IMR-90 (cell line): ENCODE data around the gene MBOAT2. TPM values are rescaled to one million over a fixed set of nuclear protein-coding genes. Genes with fewer than 3 reads are reported as not detected.

Experiments used
- ATAC-seq: fragments of 200-7000 bp; cut with Tn5 transposase; 2 replicates; pipeline ENCODE4 v1.9.1; 2020; ENCODE audit warnings: low read depth, mild to moderate bottlenecking, moderate library complexity
- BruUV-seq: library from RNA; stranded (reverse); fragments of 400-500 nt; replicated peaks from 2 replicates; lab custom pipeline; 2021; lab: Mats Ljungman, UMichigan
- CTCF ChIA-PET: fragments of 300-600 bp; formaldehyde crosslinking; extraction: SDS; loops from one replicate; lab custom pipeline; 2021; ENCODE audit warnings: antibody characterized with exemption; lab: Yijun Ruan, JAX
- POLR2A ChIA-PET: fragments of 300-600 bp; sonication (Branson Sonifier 250); formaldehyde crosslinking; loops from one replicate; lab custom pipeline; 2022; ENCODE audit warnings: antibody characterized with exemption; ENCODE audit not compliant: unreplicated experiment; lab: Charles Lee
- DNase-seq: peaks from one replicate; pipeline ENCODE4 v3.0.0; 2013
- H2AFZ ChIP-seq: replicated peaks from 2 replicates; pipeline ENCODE3; 2013; ENCODE audit warnings: low read length, mild to moderate bottlenecking; ENCODE audit not compliant: poor library complexity
- H2AK5ac ChIP-seq: 2 replicates; pipeline ENCODE4 v1.6.1; 2013; ENCODE audit warnings: low read depth, low read length, inconsistent platforms
- H2AK9ac ChIP-seq: replicated peaks from 2 replicates; pipeline ENCODE3; 2013; ENCODE audit warnings: mild to moderate bottlenecking, low read depth, low read length, moderate library complexity; ENCODE audit not compliant: poor library complexity
- H2BK120ac ChIP-seq: 2 replicates; pipeline ENCODE4 v1.6.1; 2013; ENCODE audit warnings: low read depth, low read length, inconsistent platforms
- H2BK15ac ChIP-seq: 3 replicates; pipeline ENCODE4 v1.6.1; 2013; ENCODE audit warnings: low read depth, low read length, inconsistent platforms
- H2BK20ac ChIP-seq: 2 replicates; pipeline ENCODE4 v1.6.1; 2013; ENCODE audit warnings: low read depth, mild to moderate bottlenecking, inconsistent platforms, low read length, moderate library complexity
- H2BK5ac ChIP-seq: 2 replicates; pipeline ENCODE4 v1.6.1; 2013; ENCODE audit warnings: mild to moderate bottlenecking, low read depth, low read length, inconsistent platforms; ENCODE audit not compliant: poor library complexity, severe bottlenecking
- H3K14ac ChIP-seq: replicated peaks from 2 replicates; pipeline ENCODE4 v1.6.1; 2013; ENCODE audit warnings: low read depth, low read length, inconsistent platforms
- H3K18ac ChIP-seq: 2 replicates; pipeline ENCODE4 v1.6.1; 2013; ENCODE audit warnings: low read depth, low read length, control low read depth
- H3K23ac ChIP-seq: 2 replicates; pipeline ENCODE4 v1.6.1; 2013; ENCODE audit warnings: low read depth, low read length, inconsistent platforms
- H3K27ac ChIP-seq: 2 replicates; pipeline ENCODE4 v1.5.1; 2013; ENCODE audit warnings: mild to moderate bottlenecking, control low read depth, low read length; ENCODE audit not compliant: insufficient read depth
- H3K27me3 ChIP-seq: 2 replicates; pipeline ENCODE4 v1.6.1; 2013; ENCODE audit warnings: low read length; ENCODE audit not compliant: control insufficient read depth, insufficient read depth
- H3K36me3 ChIP-seq: 2 replicates; pipeline ENCODE4 v1.6.1; 2013; ENCODE audit warnings: low read length, mixed read lengths; ENCODE audit not compliant: control insufficient read depth, insufficient read depth
- H3K4ac ChIP-seq: 2 replicates; pipeline ENCODE4 v1.6.1; 2013; ENCODE audit warnings: low read depth, low read length, inconsistent platforms
- H3K4me1 ChIP-seq: 2 replicates; pipeline ENCODE4 v1.6.1; 2013; ENCODE audit warnings: low read length, mixed read lengths; ENCODE audit not compliant: control insufficient read depth, insufficient read depth
- H3K4me2 ChIP-seq: 2 replicates; pipeline ENCODE4 v1.6.1; 2013; ENCODE audit warnings: low read depth, mild to moderate bottlenecking, control low read depth, low read length, moderate library complexity
- H3K4me3 ChIP-seq: 2 replicates; pipeline ENCODE4 v1.5.1; 2013; ENCODE audit warnings: low read depth, mild to moderate bottlenecking, control low read depth, low read length, moderate library complexity; ENCODE audit not compliant: insufficient read depth
- H3K56ac ChIP-seq: 2 replicates; pipeline ENCODE4 v1.6.1; 2013; ENCODE audit warnings: low read length, inconsistent platforms; ENCODE audit not compliant: insufficient read depth; ENCODE audit errors: extremely low read depth
- H3K79me1 ChIP-seq, 2 experiments: 2 replicates each; pipeline ENCODE4 v1.6.1; 2013; ENCODE audit warnings: low read length in 2 of 2, inconsistent platforms in 1 of 2, low read depth in 1 of 2
- H3K9ac ChIP-seq: 2 replicates; pipeline ENCODE4 v1.6.1; 2013; ENCODE audit warnings: low read depth, low read length, control low read depth
- H3K9me1 ChIP-seq: 2 replicates; pipeline ENCODE4 v1.6.1; 2013; ENCODE audit warnings: low read length, inconsistent platforms; ENCODE audit not compliant: insufficient read depth
- H3K9me3 ChIP-seq: 2 replicates; pipeline ENCODE4 v1.6.1; 2013; ENCODE audit warnings: low read length; ENCODE audit not compliant: control insufficient read depth, insufficient read depth
- H4K20me1 ChIP-seq: 2 replicates; pipeline ENCODE4 v1.6.1; 2013; ENCODE audit warnings: low read length, inconsistent platforms; ENCODE audit not compliant: insufficient read depth
- H4K5ac ChIP-seq: 2 replicates; pipeline ENCODE4 v1.6.1; 2013; ENCODE audit warnings: mild to moderate bottlenecking, low read depth, low read length, control low read depth
- H4K8ac ChIP-seq, 2 experiments: 2 replicates each; pipeline ENCODE4 v1.6.1; 2013; ENCODE audit warnings: low read depth in 2 of 2, low read length in 2 of 2, control low read depth in 1 of 2, inconsistent platforms in 1 of 2
- H4K91ac ChIP-seq: 2 replicates; pipeline ENCODE4 v1.6.1; 2013; ENCODE audit warnings: low read depth, low read length, inconsistent platforms; ENCODE audit not compliant: insufficient read depth
- CHD1 ChIP-seq: IDR thresholded peaks from 2 replicates; pipeline ENCODE4 v1.6.1; 2012; ENCODE audit warnings: low read depth, low read length, improper control_type of control experiment
- MAZ ChIP-seq: IDR thresholded peaks from 2 replicates; pipeline ENCODE4 v1.6.1; 2012; ENCODE audit warnings: low read depth, mild to moderate bottlenecking, low read length, improper control_type of control experiment, moderate library complexity, borderline replicate concordance
- NFE2L2 ChIP-seq: fragments of 150-350 bp; IDR thresholded peaks from 2 replicates; pipeline ENCODE4 v1.6.1; 2016; ENCODE audit warnings: low read depth, mild to moderate bottlenecking, low read length
- WGBS, 2 experiments: methylation state at CpG; one replicate each; pipeline versions ENCODE4 v1.1.5 to v1.1.7; 2013; ENCODE audit warnings: missing lambda C conversion rate in 2 of 2; ENCODE audit not compliant: insufficient read length in 1 of 2; ENCODE audit errors: extremely low coverage in 2 of 2; 5-methylcytosine and 5-hydroxymethylcytosine counted together
- dilution Hi-C: fragments of 300-500 bp; cut with HindIII; formaldehyde crosslinking; loops from one replicate; pipeline ENCODE4 v1.14.3; 2018; ENCODE audit warnings: low sequenced_read_pairs; ENCODE audit not compliant: unreplicated experiment
- in situ Hi-C: fragments of 300-500 bp; cut with MboI; formaldehyde crosslinking; loops from 3 replicates; pipeline ENCODE4 v1.14.3; 2019; ENCODE audit warnings: low sequenced_read_pairs, inconsistent platforms, mixed read lengths
- intact Hi-C: fragments of 100-400 bp; cut with micrococcal nuclease; formaldehyde crosslinking; loops from 2 replicates; pipeline ENCODE4 v1.10.0; 2022
- polyA plus RNA-seq, 3 experiments: library from polyadenylated mRNA; depleted of rRNA; stranded (reverse); fragments of >200 nt; gene quantifications; 2 replicates each; pipeline ENCODE4 v1.2.3, GENCODE V29; 2012; ENCODE audit warnings: low replicate concordance in 1 of 3
- total RNA-seq: library from RNA; depleted of rRNA; stranded (reverse); fragments of >200 nt; gene quantifications from 2 replicates; pipeline ENCODE4 v1.2.3, GENCODE V29; 2012

MBOAT2 gene
- total and polyA plus RNA-seq, 2 of the 4 experiments (the other 2 are of a cell fraction) = 33.9 to 102 TPM

DNA sequence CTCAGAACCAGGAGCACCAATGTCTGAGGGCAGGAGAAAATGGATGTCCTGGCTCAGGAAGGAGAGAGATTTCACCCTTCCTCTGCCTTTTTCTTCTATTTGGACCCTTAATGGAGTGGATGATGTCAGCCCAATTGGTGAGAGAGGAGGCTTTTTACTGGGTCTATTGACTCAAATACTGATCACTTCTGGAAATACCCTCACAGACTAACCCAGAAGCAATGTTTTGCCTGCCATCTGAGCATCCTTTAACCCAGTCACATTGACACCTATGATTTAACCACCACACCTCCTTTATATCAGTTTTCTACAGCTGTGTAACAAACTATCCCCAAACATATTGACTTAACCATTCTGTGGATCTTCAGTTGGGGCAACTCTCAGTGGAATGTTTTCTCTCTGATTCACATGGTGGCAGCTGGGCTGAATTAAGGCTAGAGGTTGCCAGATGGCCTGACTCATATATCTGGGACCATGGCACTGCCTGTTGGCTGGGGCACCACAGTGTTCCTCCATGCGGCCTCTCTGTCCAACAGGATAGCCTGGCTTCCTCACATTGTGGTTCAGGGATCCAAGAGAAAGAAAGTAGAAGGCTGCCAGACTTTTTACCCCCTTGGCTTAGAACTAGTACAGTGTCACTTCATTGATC lies 18.2 kb upstream of the MBOAT2 start:
- intact Hi-C loops (no loop called here), in situ Hi-C loops (no loop called here), dilution Hi-C loops (no loop called here)
- Histone ChIP-seq H3K14ac (no peak overlapping the region), H4K8ac (no peak overlapping the region), H3K9me1 (no peaks in the 10 kb centered on the region), H4K5ac (no peak overlapping the region), H3K27ac (no peak overlapping the region), H3K18ac (no peak overlapping the region), H2AK9ac (no peak overlapping the region), H3K4ac (no peak overlapping the region), H2BK5ac (no peak overlapping the region), H3K9me3 (no peaks in the 10 kb centered on the region), H2BK15ac (no peak overlapping the region; the same call in 2 of the 3 replicates), H2AFZ (no peak overlapping the region), H3K36me3 (no peaks in the 10 kb centered on the region), H3K79me1 (no peaks in the 10 kb centered on the region), H3K4me3 (no peak overlapping the region), H3K23ac (no peak overlapping the region), H3K4me1 (no peaks in the 10 kb centered on the region), H2BK120ac (no peak overlapping the region), H3K56ac (no peak overlapping the region), H3K27me3 (no peaks in the 10 kb centered on the region), H2AK5ac (no peak overlapping the region), H4K91ac (no peak overlapping the region), H3K4me2 (no peak overlapping the region), H2BK20ac (no peak overlapping the region), H4K20me1 (no peaks in the 10 kb centered on the region), H3K9ac (no peak overlapping the region)
- ChIA-PET POLR2A (no interaction called here), CTCF (no interaction called here)
- TF ChIP-seq NFE2L2 (no peak), MAZ (no peak), CHD1 (no peak)
- DNase-seq (no peak), ATAC-seq (no peak)
- no TSS peak for BruUV-seq
- no CpG with 5 or more reads among the region's 1 CpG for WGBS, 2 experiments
